Cardiac muscle cell (in vitro differentiated cells and primary cell): ENCODE measurements around the gene TRAF3IP1. TPM values are rescaled to one million over a fixed set of nuclear protein-coding genes. Genes with fewer than 3 reads are reported as not detected.

Source experiments
- DNase-seq, 2 donors: peaks; one replicate each; pipeline versions ENCODE4 v3.0.0 to v3.0.0-alpha.2; 2010 to 2017; ENCODE audit warnings: low read depth in 1 of 2, low spot score in 1 of 2
- H3K27ac ChIP-seq: fragments of 200-600 bp; sonication (generic); 2 replicates; pipeline ENCODE4 v1.5.1; 2016
- H3K27me3 ChIP-seq: fragments of 200-600 bp; sonication (generic); 2 replicates; pipeline ENCODE4 v1.6.0; 2016; ENCODE audit warnings: control low read depth
- H3K36me3 ChIP-seq: fragments of 200-600 bp; sonication (generic); 2 replicates; pipeline ENCODE4 v1.5.1; 2016; ENCODE audit warnings: control low read depth
- H3K4me1 ChIP-seq: fragments of 200-600 bp; sonication (generic); 2 replicates; pipeline ENCODE4 v1.8.1; 2017; ENCODE audit warnings: low read depth, mild to moderate bottlenecking, mixed run types
- H3K4me3 ChIP-seq: fragments of 200-600 bp; sonication (generic); 2 replicates; pipeline ENCODE4 v1.5.1; 2016; ENCODE audit warnings: mild to moderate bottlenecking
- H3K9me3 ChIP-seq: fragments of 200-600 bp; sonication (generic); 2 replicates; pipeline ENCODE4 v1.5.1; 2017; ENCODE audit warnings: low read depth, mild to moderate bottlenecking, control low read depth
- polyA plus RNA-seq: library from polyadenylated mRNA; unstranded; fragments of >200 nt; fragmentation: Nextera tagmentation; extraction: Ambion mirVana; gene quantifications from 2 replicates; pipeline ENCODE4 v1.2.1, GENCODE V29; 2016
- total RNA-seq: library from RNA; depleted of rRNA; stranded (reverse); fragments of >200 nt; gene quantifications from 2 replicates; pipeline ENCODE4 v1.2.3, GENCODE V29; 2016
- TF ChIP-seq, protein P1 (sequence below): IDR thresholded peaks from 2 replicates; pipeline ENCODE4 v1.5.1; 2012; ENCODE audit warnings: low read depth, mild to moderate bottlenecking, low read length

TRAF3IP1 gene
- total and polyA plus RNA-seq, 2 experiments from 2014 or later: 8.3 to 12.1 TPM

DNA sequence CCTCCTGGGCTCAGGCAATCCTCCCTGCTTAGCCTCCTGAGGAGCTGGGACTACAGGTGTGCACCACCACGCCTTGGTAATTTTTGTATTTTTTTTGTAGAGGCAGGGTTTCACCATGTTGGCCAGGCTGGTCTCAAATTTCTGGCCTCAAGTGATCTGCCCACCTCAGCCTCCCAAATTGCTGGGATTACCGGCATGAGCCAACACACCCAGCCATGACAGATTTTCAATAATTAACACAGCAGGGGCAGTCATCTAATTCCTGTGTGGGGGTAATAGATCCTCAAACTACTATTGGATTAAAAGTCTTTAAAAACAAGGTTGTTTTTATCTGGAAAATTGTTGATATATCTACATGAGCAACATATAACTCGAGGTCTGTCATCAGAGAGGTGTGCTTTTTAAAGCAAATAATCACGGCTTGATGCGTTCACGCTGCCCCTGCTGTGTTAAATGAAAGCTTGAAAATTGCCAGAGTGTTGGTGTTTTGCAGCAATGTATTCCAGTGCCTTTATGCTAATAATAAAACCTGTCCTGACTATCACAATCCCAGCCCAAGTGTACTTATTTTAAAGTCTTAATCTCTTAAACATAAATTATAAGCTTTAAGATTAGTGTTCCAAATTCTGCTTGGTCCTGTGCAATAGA is 70.8 kb downstream of the TRAF3IP1 start:
- TF ChIP-seq, protein P1, sequence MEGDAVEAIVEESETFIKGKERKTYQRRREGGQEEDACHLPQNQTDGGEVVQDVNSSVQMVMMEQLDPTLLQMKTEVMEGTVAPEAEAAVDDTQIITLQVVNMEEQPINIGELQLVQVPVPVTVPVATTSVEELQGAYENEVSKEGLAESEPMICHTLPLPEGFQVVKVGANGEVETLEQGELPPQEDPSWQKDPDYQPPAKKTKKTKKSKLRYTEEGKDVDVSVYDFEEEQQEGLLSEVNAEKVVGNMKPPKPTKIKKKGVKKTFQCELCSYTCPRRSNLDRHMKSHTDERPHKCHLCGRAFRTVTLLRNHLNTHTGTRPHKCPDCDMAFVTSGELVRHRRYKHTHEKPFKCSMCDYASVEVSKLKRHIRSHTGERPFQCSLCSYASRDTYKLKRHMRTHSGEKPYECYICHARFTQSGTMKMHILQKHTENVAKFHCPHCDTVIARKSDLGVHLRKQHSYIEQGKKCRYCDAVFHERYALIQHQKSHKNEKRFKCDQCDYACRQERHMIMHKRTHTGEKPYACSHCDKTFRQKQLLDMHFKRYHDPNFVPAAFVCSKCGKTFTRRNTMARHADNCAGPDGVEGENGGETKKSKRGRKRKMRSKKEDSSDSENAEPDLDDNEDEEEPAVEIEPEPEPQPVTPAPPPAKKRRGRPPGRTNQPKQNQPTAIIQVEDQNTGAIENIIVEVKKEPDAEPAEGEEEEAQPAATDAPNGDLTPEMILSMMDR: no peak
- H3K27ac ChIP-seq: no peak overlapping the region
- H3K36me3 ChIP-seq: no peaks in the 10 kb centered on the region
- H3K4me3 ChIP-seq: no peak overlapping the region
- H3K4me1 ChIP-seq: peaks cover 3% of the 10 kb centered on the region
- no peak for DNase-seq
- no peaks in the 10 kb centered on the region for H3K27me3 ChIP-seq
- no peaks in the 10 kb centered on the region for H3K9me3 ChIP-seq

DNA sequence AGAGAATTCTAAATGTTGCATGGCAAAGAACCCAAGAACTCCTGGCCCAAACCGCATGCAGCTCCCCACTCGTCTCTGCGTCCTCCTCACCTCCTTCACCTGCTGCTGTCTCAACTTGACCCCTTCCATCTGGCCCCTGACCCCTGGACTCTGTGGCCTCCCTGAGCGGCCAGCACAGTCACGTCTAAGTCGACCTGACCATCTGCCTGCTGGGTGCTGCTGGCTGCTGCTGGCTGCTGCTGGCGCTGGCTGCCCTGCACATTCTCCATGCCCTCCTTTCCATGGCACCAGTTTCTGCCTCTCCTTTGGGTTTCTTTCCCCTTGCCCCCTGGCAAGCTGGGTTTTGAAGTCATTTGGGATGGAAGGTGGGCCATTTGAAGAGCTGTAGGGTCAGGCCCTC is 76.3 kb downstream of the TRAF3IP1 start:
- TF ChIP-seq, protein P1: no peak
- Histone ChIP-seq H3K27me3 (no peaks in the 10 kb centered on the region), H3K9me3 (no peaks in the 10 kb centered on the region), H3K36me3 (peaks cover 6% of the 10 kb centered on the region), H3K27ac (no peak overlapping the region), H3K4me1 (no peaks in the 10 kb centered on the region), H3K4me3 (no peak overlapping the region)
- no peak for DNase-seq

DNA sequence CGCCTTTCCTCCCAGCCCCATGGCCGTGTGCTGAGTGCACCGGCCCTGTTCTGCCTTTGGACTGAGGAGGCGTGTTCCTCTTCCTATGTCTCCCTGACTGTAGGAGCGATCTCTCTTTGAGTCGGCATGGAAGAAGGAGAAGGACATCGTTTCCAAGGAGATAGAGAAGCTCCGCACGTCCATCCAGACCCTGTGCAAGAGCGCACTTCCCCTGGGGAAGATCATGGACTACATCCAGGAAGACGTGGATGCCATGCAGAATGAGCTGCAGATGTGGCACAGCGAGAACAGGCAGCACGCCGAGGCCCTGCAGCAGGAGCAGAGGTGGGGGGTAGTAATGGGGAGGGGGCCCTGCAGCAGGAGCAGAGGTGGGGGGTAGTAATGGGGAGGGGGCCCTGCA is 77.0 kb downstream of the TRAF3IP1 start:
- Histone ChIP-seq H3K9me3 (no peaks in the 10 kb centered on the region), H3K27ac (no peak overlapping the region), H3K4me3 (no peak overlapping the region), H3K4me1 (no peaks in the 10 kb centered on the region), H3K27me3 (no peaks in the 10 kb centered on the region), H3K36me3 (peaks cover 6% of the 10 kb centered on the region)
- no peak for DNase-seq
- TF ChIP-seq, protein P1: no peak

DNA sequence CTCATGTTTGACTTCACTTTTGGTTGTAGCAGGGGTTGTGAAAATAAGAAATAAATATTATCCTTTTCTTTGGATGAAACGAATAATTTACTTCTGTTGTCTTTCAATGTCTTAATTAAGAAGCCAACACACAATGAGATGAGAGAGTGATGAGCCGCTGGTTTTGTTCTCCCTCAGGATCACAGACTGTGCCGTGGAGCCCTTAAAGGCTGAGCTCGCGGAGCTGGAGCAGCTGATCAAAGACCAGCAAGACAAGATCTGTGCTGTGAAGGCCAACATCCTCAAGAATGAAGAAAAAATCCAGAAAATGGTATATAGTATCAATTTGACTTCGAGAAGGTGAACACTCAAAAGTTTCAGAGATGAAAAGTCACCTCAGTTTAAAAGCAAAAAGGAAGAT is 78.3 kb downstream of the TRAF3IP1 start:
- no peaks in the 10 kb centered on the region for H3K9me3 ChIP-seq
- DNase-seq: no peak
- H3K4me1 ChIP-seq: no peaks in the 10 kb centered on the region
- H3K36me3 ChIP-seq: peaks cover 6% of the 10 kb centered on the region
- TF ChIP-seq, protein P1: no peak
- no peaks in the 10 kb centered on the region for H3K27me3 ChIP-seq
- no peak overlapping the region for H3K4me3 ChIP-seq
- H3K27ac ChIP-seq: no peak overlapping the region

DNA sequence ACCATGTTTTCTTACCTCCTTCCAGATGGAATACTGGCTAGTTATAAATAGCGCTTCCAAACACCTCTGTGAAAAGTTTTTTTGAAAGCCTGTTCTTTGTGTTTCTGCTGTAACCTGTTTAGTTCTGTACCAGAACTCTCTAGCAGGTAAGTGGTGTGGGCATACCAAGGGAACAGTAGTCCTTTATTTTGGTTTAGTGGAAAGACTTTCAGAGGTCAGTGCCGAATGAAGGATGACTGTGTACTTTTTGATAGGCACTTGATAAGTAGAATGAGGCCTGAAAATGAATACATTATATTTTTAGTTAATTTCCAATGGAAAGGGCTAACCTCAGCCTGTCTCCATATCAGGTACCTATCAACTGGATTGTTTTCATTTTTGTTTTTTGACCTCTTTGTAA is 78.8 kb downstream of the TRAF3IP1 start:
- DNase-seq: no peak
- H3K27ac ChIP-seq: no peak overlapping the region
- no peaks in the 10 kb centered on the region for H3K4me1 ChIP-seq
- H3K9me3 ChIP-seq: no peaks in the 10 kb centered on the region
- no peak overlapping the region for H3K4me3 ChIP-seq
- TF ChIP-seq, protein P1: no peak
- no peaks in the 10 kb centered on the region for H3K27me3 ChIP-seq
- H3K36me3 ChIP-seq: peaks cover 6% of the 10 kb centered on the region
